IMR-90 (cell line): ENCODE results near the gene PCP2. TPM values are rescaled to one million over a fixed set of nuclear protein-coding genes. Genes with fewer than 3 reads are reported as not detected.

Source experiments
- ATAC-seq: fragments of 200-7000 bp; cut with Tn5 transposase; 2 replicates; pipeline ENCODE4 v1.9.1; 2020; ENCODE audit warnings: low read depth, mild to moderate bottlenecking, moderate library complexity
- BruUV-seq: library from RNA; stranded (reverse); fragments of 400-500 nt; replicated peaks from 2 replicates; lab custom pipeline; 2021; lab: Mats Ljungman, UMichigan
- CTCF ChIA-PET: fragments of 300-600 bp; formaldehyde crosslinking; extraction: SDS; loops from one replicate; lab custom pipeline; 2021; ENCODE audit warnings: antibody characterized with exemption; lab: Yijun Ruan, JAX
- POLR2A ChIA-PET: fragments of 300-600 bp; sonication (Branson Sonifier 250); formaldehyde crosslinking; loops from one replicate; lab custom pipeline; 2022; ENCODE audit warnings: antibody characterized with exemption; ENCODE audit not compliant: unreplicated experiment; lab: Charles Lee
- DNase-seq: peaks from one replicate; pipeline ENCODE4 v3.0.0; 2013
- H2AFZ ChIP-seq: replicated peaks from 2 replicates; pipeline ENCODE3; 2013; ENCODE audit warnings: low read length, mild to moderate bottlenecking; ENCODE audit not compliant: poor library complexity
- H2AK5ac ChIP-seq: 2 replicates; pipeline ENCODE4 v1.6.1; 2013; ENCODE audit warnings: low read depth, low read length, inconsistent platforms
- H2AK9ac ChIP-seq: replicated peaks from 2 replicates; pipeline ENCODE3; 2013; ENCODE audit warnings: mild to moderate bottlenecking, low read depth, low read length, moderate library complexity; ENCODE audit not compliant: poor library complexity
- H2BK120ac ChIP-seq: 2 replicates; pipeline ENCODE4 v1.6.1; 2013; ENCODE audit warnings: low read depth, low read length, inconsistent platforms
- H2BK15ac ChIP-seq: 3 replicates; pipeline ENCODE4 v1.6.1; 2013; ENCODE audit warnings: low read depth, low read length, inconsistent platforms
- H2BK20ac ChIP-seq: 2 replicates; pipeline ENCODE4 v1.6.1; 2013; ENCODE audit warnings: low read depth, mild to moderate bottlenecking, inconsistent platforms, low read length, moderate library complexity
- H2BK5ac ChIP-seq: 2 replicates; pipeline ENCODE4 v1.6.1; 2013; ENCODE audit warnings: mild to moderate bottlenecking, low read depth, low read length, inconsistent platforms; ENCODE audit not compliant: poor library complexity, severe bottlenecking
- H3K14ac ChIP-seq: replicated peaks from 2 replicates; pipeline ENCODE4 v1.6.1; 2013; ENCODE audit warnings: low read depth, low read length, inconsistent platforms
- H3K18ac ChIP-seq: 2 replicates; pipeline ENCODE4 v1.6.1; 2013; ENCODE audit warnings: low read depth, low read length, control low read depth
- H3K23ac ChIP-seq: 2 replicates; pipeline ENCODE4 v1.6.1; 2013; ENCODE audit warnings: low read depth, low read length, inconsistent platforms
- H3K27ac ChIP-seq: 2 replicates; pipeline ENCODE4 v1.5.1; 2013; ENCODE audit warnings: mild to moderate bottlenecking, control low read depth, low read length; ENCODE audit not compliant: insufficient read depth
- H3K27me3 ChIP-seq: 2 replicates; pipeline ENCODE4 v1.6.1; 2013; ENCODE audit warnings: low read length; ENCODE audit not compliant: control insufficient read depth, insufficient read depth
- H3K36me3 ChIP-seq: 2 replicates; pipeline ENCODE4 v1.6.1; 2013; ENCODE audit warnings: low read length, mixed read lengths; ENCODE audit not compliant: control insufficient read depth, insufficient read depth
- H3K4ac ChIP-seq: 2 replicates; pipeline ENCODE4 v1.6.1; 2013; ENCODE audit warnings: low read depth, low read length, inconsistent platforms
- H3K4me1 ChIP-seq: 2 replicates; pipeline ENCODE4 v1.6.1; 2013; ENCODE audit warnings: low read length, mixed read lengths; ENCODE audit not compliant: control insufficient read depth, insufficient read depth
- H3K4me2 ChIP-seq: 2 replicates; pipeline ENCODE4 v1.6.1; 2013; ENCODE audit warnings: low read depth, mild to moderate bottlenecking, control low read depth, low read length, moderate library complexity
- H3K4me3 ChIP-seq: 2 replicates; pipeline ENCODE4 v1.5.1; 2013; ENCODE audit warnings: low read depth, mild to moderate bottlenecking, control low read depth, low read length, moderate library complexity; ENCODE audit not compliant: insufficient read depth
- H3K56ac ChIP-seq: 2 replicates; pipeline ENCODE4 v1.6.1; 2013; ENCODE audit warnings: low read length, inconsistent platforms; ENCODE audit not compliant: insufficient read depth; ENCODE audit errors: extremely low read depth
- H3K79me1 ChIP-seq, 2 experiments: 2 replicates each; pipeline ENCODE4 v1.6.1; 2013; ENCODE audit warnings: low read length in 2 of 2, inconsistent platforms in 1 of 2, low read depth in 1 of 2
- H3K9ac ChIP-seq: 2 replicates; pipeline ENCODE4 v1.6.1; 2013; ENCODE audit warnings: low read depth, low read length, control low read depth
- H3K9me1 ChIP-seq: 2 replicates; pipeline ENCODE4 v1.6.1; 2013; ENCODE audit warnings: low read length, inconsistent platforms; ENCODE audit not compliant: insufficient read depth
- H3K9me3 ChIP-seq: 2 replicates; pipeline ENCODE4 v1.6.1; 2013; ENCODE audit warnings: low read length; ENCODE audit not compliant: control insufficient read depth, insufficient read depth
- H4K20me1 ChIP-seq: 2 replicates; pipeline ENCODE4 v1.6.1; 2013; ENCODE audit warnings: low read length, inconsistent platforms; ENCODE audit not compliant: insufficient read depth
- H4K5ac ChIP-seq: 2 replicates; pipeline ENCODE4 v1.6.1; 2013; ENCODE audit warnings: mild to moderate bottlenecking, low read depth, low read length, control low read depth
- H4K8ac ChIP-seq, 2 experiments: 2 replicates each; pipeline ENCODE4 v1.6.1; 2013; ENCODE audit warnings: low read depth in 2 of 2, low read length in 2 of 2, control low read depth in 1 of 2, inconsistent platforms in 1 of 2
- H4K91ac ChIP-seq: 2 replicates; pipeline ENCODE4 v1.6.1; 2013; ENCODE audit warnings: low read depth, low read length, inconsistent platforms; ENCODE audit not compliant: insufficient read depth
- USF2 ChIP-seq: fragments of 150-350 bp; IDR thresholded peaks from 2 replicates; pipeline ENCODE4 v1.6.1; 2017; ENCODE audit warnings: mild to moderate bottlenecking, antibody characterized with exemption, low read length, low read depth
- WGBS, 2 experiments: methylation state at CpG; one replicate each; pipeline versions ENCODE4 v1.1.5 to v1.1.7; 2013; ENCODE audit warnings: missing lambda C conversion rate in 2 of 2; ENCODE audit not compliant: insufficient read length in 1 of 2; ENCODE audit errors: extremely low coverage in 2 of 2; 5-methylcytosine and 5-hydroxymethylcytosine counted together
- dilution Hi-C: fragments of 300-500 bp; cut with HindIII; formaldehyde crosslinking; loops from one replicate; pipeline ENCODE4 v1.14.3; 2018; ENCODE audit warnings: low sequenced_read_pairs; ENCODE audit not compliant: unreplicated experiment
- in situ Hi-C: fragments of 300-500 bp; cut with MboI; formaldehyde crosslinking; loops from 3 replicates; pipeline ENCODE4 v1.14.3; 2019; ENCODE audit warnings: low sequenced_read_pairs, inconsistent platforms, mixed read lengths
- intact Hi-C: fragments of 100-400 bp; cut with micrococcal nuclease; formaldehyde crosslinking; loops from 2 replicates; pipeline ENCODE4 v1.10.0; 2022
- polyA plus RNA-seq, 3 experiments: library from polyadenylated mRNA; depleted of rRNA; stranded (reverse); fragments of >200 nt; gene quantifications; 2 replicates each; pipeline ENCODE4 v1.2.3, GENCODE V29; 2012; ENCODE audit warnings: low replicate concordance in 1 of 3
- total RNA-seq: library from RNA; depleted of rRNA; stranded (reverse); fragments of >200 nt; gene quantifications from 2 replicates; pipeline ENCODE4 v1.2.3, GENCODE V29; 2012
- TF ChIP-seq, protein P1 (sequence below): conservative IDR thresholded peaks from 2 replicates; pipeline ENCODE4 v1.5.1; 2012; ENCODE audit warnings: mild to moderate bottlenecking, low read depth, low read length, improper control_type of control experiment

Gene PCP2
- total and polyA plus RNA-seq, 2 of the 4 experiments (the other 2 are of a cell fraction): not detected

DNA sequence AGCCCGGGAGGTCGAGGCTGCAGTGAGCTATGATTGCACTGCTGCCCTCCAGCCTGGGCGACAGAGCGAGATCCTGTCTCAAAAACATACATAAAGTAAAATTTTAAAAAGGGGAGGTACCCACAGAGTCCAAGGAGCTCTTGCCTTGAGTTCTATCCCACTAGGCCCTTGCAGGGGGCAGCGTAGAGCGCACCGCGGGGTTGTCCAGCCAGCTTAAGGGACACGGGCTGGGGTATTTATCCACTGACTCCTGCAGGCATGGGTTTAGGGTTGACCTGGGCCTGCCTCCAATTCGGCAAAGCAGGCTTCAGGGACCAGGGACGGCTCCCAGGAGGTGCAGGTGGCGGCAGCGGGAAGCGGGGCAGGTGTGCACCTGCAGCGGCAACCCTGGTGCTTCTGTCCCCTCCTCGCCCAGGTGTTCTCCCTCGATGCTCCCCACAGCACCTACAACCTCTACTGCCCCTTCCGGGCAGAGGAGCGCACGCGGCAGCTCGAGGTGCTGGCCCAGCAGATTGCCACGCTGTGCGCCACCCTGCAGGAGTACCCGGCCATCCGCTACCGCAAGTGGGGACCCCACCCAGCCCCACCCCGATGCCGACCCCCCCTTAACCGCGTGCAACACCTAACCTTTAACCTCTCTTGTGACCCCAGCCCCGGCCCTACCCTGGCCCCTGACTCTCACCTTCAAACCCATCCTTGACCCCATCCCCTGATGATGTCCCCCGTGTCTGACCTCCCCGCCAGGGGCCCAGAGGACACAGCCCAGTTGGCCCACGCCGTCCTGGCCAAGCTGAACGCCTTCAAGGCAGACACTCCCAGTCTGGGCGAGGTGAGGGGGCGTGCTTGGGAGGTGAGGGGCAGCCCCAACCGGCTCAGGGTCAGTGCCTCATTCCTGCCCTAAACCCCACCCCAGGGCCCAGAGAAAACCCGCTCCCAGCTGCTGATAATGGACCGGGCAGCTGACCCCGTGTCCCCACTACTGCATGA, 8.1 kb upstream of the PCP2 start:
- no peaks in the 10 kb centered on the region for H3K36me3 ChIP-seq
- H3K27ac ChIP-seq: no peak overlapping the region
- H3K27me3 ChIP-seq: peaks cover 7% of the 10 kb centered on the region; the same call in 1 of the 2 replicates
- H4K8ac ChIP-seq: no peak overlapping the region
- no peak overlapping the region for H3K4me2 ChIP-seq
- no peak overlapping the region for H2BK20ac ChIP-seq
- DNase-seq (no peak), ATAC-seq (no peak)
- in situ Hi-C loops: no loop called here
- peaks cover 5% of the 10 kb centered on the region; the same call in 1 of the 2 replicates for H4K20me1 ChIP-seq
- intact Hi-C loops: no loop called here
- WGBS, 2 experiments: 76% methylated on average over 8 of the region's 43 CpGs; no CpG with 5 or more reads in 1 of the 2 experiments
- TF ChIP-seq, protein P1, sequence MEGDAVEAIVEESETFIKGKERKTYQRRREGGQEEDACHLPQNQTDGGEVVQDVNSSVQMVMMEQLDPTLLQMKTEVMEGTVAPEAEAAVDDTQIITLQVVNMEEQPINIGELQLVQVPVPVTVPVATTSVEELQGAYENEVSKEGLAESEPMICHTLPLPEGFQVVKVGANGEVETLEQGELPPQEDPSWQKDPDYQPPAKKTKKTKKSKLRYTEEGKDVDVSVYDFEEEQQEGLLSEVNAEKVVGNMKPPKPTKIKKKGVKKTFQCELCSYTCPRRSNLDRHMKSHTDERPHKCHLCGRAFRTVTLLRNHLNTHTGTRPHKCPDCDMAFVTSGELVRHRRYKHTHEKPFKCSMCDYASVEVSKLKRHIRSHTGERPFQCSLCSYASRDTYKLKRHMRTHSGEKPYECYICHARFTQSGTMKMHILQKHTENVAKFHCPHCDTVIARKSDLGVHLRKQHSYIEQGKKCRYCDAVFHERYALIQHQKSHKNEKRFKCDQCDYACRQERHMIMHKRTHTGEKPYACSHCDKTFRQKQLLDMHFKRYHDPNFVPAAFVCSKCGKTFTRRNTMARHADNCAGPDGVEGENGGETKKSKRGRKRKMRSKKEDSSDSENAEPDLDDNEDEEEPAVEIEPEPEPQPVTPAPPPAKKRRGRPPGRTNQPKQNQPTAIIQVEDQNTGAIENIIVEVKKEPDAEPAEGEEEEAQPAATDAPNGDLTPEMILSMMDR: 0 out of 2 replicates have a peak, but pooled peaks have one; percentile 6
- TF ChIP-seq USF2: no peak
- H3K56ac ChIP-seq: no peak overlapping the region
- dilution Hi-C loops: no loop called here
- H3K23ac ChIP-seq: no peak overlapping the region
- ChIA-PET CTCF (no interaction called here), POLR2A (no interaction called here)
- H3K14ac ChIP-seq: no peak overlapping the region
- no peak overlapping the region for H2BK120ac ChIP-seq
- H2AFZ ChIP-seq: no peak overlapping the region
- H3K79me1 ChIP-seq: no peaks in the 10 kb centered on the region
- no peak overlapping the region for H3K18ac ChIP-seq
- no peaks in the 10 kb centered on the region for H3K4me1 ChIP-seq
- no peak overlapping the region for H2BK5ac ChIP-seq
- H3K9me3 ChIP-seq: no peaks in the 10 kb centered on the region
- H3K9ac ChIP-seq: no peak overlapping the region
- H4K5ac ChIP-seq: no peak overlapping the region
- peaks cover 9% of the 10 kb centered on the region for H3K9me1 ChIP-seq
- H4K91ac ChIP-seq: no peak overlapping the region
- no TSS peak for BruUV-seq
- H2AK5ac ChIP-seq: no peak overlapping the region
- no peak overlapping the region for H3K4ac ChIP-seq
- no peak overlapping the region for H2AK9ac ChIP-seq
- no peak overlapping the region for H2BK15ac ChIP-seq
- H3K4me3 ChIP-seq: no peak overlapping the region
